WTC11 (cell line): ENCODE results near the gene SCUBE1. TPM values are rescaled to one million over a fixed set of nuclear protein-coding genes. Genes with fewer than 3 reads are reported as not detected.

ENCODE experiments used
- ATAC-seq: fragments of 200-7000 bp; cut with Tn5 transposase; 2 replicates; pipeline ENCODE4 v1.10.0; 2021; ENCODE audit warnings: mild to moderate bottlenecking, moderate library complexity
- CTCF ChIA-PET: fragments of 300-600 bp; sonication (Branson Sonifier 250); formaldehyde crosslinking; loops from one replicate; lab custom pipeline; 2021; ENCODE audit warnings: antibody characterized with exemption; lab: Charles Lee
- POLR2A ChIA-PET: fragments of 350-600 bp; sonication (Branson Sonifier 250); formaldehyde crosslinking; loops from one replicate; lab custom pipeline; 2021; ENCODE audit warnings: antibody characterized with exemption; lab: Charles Lee
- DNase-seq: peaks from one replicate; pipeline ENCODE4 v3.0.0; 2021; ENCODE audit warnings: low spot score
- H3K27ac Mint-ChIP-seq: 2 replicates; pipeline ENCODE4 v1.8.0; 2021; ENCODE audit warnings: mixed read lengths
- H3K27me3 Mint-ChIP-seq: 2 replicates; pipeline ENCODE4 v1.8.0; 2021; ENCODE audit warnings: low read depth, mild to moderate bottlenecking, moderate library complexity, mixed read lengths
- H3K36me3 Mint-ChIP-seq: 2 replicates; pipeline ENCODE4 v1.8.0; 2021; ENCODE audit warnings: mixed read lengths
- H3K4me1 Mint-ChIP-seq: 2 replicates; pipeline ENCODE4 v1.8.0; 2022; ENCODE audit warnings: mixed read lengths
- H3K4me3 Mint-ChIP-seq: 2 replicates; pipeline ENCODE4 v1.8.0; 2021; ENCODE audit warnings: mild to moderate bottlenecking, moderate library complexity, mixed read lengths
- H3K9me3 Mint-ChIP-seq: 2 replicates; pipeline ENCODE4 v1.8.0; 2021; ENCODE audit warnings: mixed read lengths
- ATF1 ChIP-seq: sonication (generic); formaldehyde crosslinking; IDR thresholded peaks from 2 replicates; pipeline ENCODE4 v1.8.1; 2023; ENCODE audit warnings: mild to moderate bottlenecking, moderate library complexity, missing genetic modification reagents
- ESRRA ChIP-seq: sonication (generic); formaldehyde crosslinking; IDR thresholded peaks from 2 replicates; pipeline ENCODE4 v1.8.1; 2022; ENCODE audit warnings: mild to moderate bottlenecking, missing genetic modification reagents, borderline replicate concordance
- GRHL2 ChIP-seq: fragments of 250-450 bp; sonication (Bioruptor Pico); IDR thresholded peaks from 2 replicates; pipeline ENCODE4 v1.8.0; 2022; ENCODE audit warnings: mild to moderate bottlenecking, moderate library complexity; ENCODE audit not compliant: insufficient replicate concordance, severe bottlenecking
- SMAD4 ChIP-seq: sonication (generic); formaldehyde crosslinking; IDR thresholded peaks from 2 replicates; pipeline ENCODE4 v1.8.0; 2022; ENCODE audit warnings: mild to moderate bottlenecking, missing genetic modification reagents
- TP53 ChIP-seq: sonication (generic); formaldehyde crosslinking; IDR thresholded peaks from 2 replicates; pipeline ENCODE4 v1.8.1; 2023; ENCODE audit warnings: mild to moderate bottlenecking, missing genetic modification reagents
- total RNA-seq: library from RNA; stranded (reverse); gene quantifications from 3 replicates; pipeline ENCODE4 v1.2.3, GENCODE V29; 2021
- TF ChIP-seq, protein P1 (sequence below): sonication (generic); formaldehyde crosslinking; conservative IDR thresholded peaks from 2 replicates; pipeline ENCODE4 v1.8.1; 2023; ENCODE audit warnings: mild to moderate bottlenecking, low read depth, missing genetic modification reagents, moderate library complexity
- TF ChIP-seq, protein P2 (sequence below): sonication (generic); formaldehyde crosslinking; IDR thresholded peaks from 2 replicates; pipeline ENCODE4 v1.8.0; 2022; ENCODE audit warnings: mild to moderate bottlenecking, missing genetic modification reagents
- TF ChIP-seq, protein P3 (sequence below): fragments of 250-450 bp; sonication (Bioruptor Pico); IDR thresholded peaks from 2 replicates; pipeline ENCODE4 v1.8.0; 2021; ENCODE audit warnings: mild to moderate bottlenecking
- TF ChIP-seq, protein P4 (sequence below): sonication (generic); formaldehyde crosslinking; IDR thresholded peaks from 2 replicates; pipeline ENCODE4 v1.8.1; 2022; ENCODE audit warnings: low read depth, missing genetic modification reagents, borderline replicate concordance
- TF ChIP-seq, protein P5 (sequence below): sonication (generic); formaldehyde crosslinking; IDR thresholded peaks from 2 replicates; pipeline ENCODE4 v1.8.1; 2022; ENCODE audit warnings: mild to moderate bottlenecking, missing genetic modification reagents, moderate library complexity, borderline replicate concordance
- TF ChIP-seq, protein P6 (sequence below): fragments of 250-450 bp; sonication (Bioruptor Pico); IDR thresholded peaks from 2 replicates; pipeline ENCODE4 v1.9.0; 2021; ENCODE audit warnings: mild to moderate bottlenecking, borderline replicate concordance
- TF ChIP-seq, protein P7 (sequence below): sonication (generic); formaldehyde crosslinking; IDR thresholded peaks from 2 replicates; pipeline ENCODE4 v1.8.0; 2022; ENCODE audit warnings: mild to moderate bottlenecking, missing genetic modification reagents

Gene SCUBE1
- total RNA-seq, 1 experiment from 2014 or later: 6.9 TPM

DNA sequence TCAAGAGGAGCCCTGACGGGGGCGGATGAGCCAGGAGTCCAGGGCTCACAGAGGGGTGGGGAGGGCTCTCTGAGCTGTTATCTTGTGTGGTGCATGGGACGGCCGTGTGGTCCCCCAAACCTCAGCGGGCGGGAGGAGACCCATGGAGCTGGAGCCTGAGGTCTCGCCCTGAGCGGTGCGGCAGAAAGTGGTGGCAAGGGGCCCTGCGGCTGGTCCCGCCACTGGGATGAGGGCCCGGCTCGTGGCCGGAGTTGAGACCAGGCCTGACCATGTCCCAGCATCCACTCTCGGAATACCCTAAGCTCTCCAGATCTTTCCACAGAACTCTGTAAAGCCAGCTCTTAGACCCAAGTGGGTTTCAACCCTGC, 133.7 kb downstream of the SCUBE1 start:
- Mint-ChIP-seq H3K9me3 (no peaks in the 10 kb centered on the region), H3K4me3 (no peak overlapping the region), H3K36me3 (no peaks in the 10 kb centered on the region), H3K4me1 (peaks cover 6% of the 10 kb centered on the region), H3K27me3 (no peaks in the 10 kb centered on the region), H3K27ac (no peak overlapping the region)
- ATAC-seq (no peak), DNase-seq (no peak)
- POLR2A ChIA-PET: no interaction called here
- TF ChIP-seq, protein P1, sequence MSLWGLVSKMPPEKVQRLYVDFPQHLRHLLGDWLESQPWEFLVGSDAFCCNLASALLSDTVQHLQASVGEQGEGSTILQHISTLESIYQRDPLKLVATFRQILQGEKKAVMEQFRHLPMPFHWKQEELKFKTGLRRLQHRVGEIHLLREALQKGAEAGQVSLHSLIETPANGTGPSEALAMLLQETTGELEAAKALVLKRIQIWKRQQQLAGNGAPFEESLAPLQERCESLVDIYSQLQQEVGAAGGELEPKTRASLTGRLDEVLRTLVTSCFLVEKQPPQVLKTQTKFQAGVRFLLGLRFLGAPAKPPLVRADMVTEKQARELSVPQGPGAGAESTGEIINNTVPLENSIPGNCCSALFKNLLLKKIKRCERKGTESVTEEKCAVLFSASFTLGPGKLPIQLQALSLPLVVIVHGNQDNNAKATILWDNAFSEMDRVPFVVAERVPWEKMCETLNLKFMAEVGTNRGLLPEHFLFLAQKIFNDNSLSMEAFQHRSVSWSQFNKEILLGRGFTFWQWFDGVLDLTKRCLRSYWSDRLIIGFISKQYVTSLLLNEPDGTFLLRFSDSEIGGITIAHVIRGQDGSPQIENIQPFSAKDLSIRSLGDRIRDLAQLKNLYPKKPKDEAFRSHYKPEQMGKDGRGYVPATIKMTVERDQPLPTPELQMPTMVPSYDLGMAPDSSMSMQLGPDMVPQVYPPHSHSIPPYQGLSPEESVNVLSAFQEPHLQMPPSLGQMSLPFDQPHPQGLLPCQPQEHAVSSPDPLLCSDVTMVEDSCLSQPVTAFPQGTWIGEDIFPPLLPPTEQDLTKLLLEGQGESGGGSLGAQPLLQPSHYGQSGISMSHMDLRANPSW (CRISPR knock-in tag): no peak
- TF ChIP-seq, protein P2, sequence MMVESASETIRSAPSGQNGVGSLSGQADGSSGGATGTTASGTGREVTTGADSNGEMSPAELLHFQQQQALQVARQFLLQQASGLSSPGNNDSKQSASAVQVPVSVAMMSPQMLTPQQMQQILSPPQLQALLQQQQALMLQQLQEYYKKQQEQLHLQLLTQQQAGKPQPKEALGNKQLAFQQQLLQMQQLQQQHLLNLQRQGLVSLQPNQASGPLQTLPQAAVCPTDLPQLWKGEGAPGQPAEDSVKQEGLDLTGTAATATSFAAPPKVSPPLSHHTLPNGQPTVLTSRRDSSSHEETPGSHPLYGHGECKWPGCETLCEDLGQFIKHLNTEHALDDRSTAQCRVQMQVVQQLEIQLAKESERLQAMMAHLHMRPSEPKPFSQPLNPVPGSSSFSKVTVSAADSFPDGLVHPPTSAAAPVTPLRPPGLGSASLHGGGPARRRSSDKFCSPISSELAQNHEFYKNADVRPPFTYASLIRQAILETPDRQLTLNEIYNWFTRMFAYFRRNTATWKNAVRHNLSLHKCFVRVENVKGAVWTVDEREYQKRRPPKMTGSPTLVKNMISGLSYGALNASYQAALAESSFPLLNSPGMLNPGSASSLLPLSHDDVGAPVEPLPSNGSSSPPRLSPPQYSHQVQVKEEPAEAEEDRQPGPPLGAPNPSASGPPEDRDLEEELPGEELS (CRISPR knock-in tag): no peak
- CTCF ChIA-PET: interaction anchor here (1.1 to 2.1 kb wide), 3 partner anchors 19 to 67 kb away, joined by 3 to 12 read pairs (median 6); no protein-coding TSS in a partner anchor

DNA sequence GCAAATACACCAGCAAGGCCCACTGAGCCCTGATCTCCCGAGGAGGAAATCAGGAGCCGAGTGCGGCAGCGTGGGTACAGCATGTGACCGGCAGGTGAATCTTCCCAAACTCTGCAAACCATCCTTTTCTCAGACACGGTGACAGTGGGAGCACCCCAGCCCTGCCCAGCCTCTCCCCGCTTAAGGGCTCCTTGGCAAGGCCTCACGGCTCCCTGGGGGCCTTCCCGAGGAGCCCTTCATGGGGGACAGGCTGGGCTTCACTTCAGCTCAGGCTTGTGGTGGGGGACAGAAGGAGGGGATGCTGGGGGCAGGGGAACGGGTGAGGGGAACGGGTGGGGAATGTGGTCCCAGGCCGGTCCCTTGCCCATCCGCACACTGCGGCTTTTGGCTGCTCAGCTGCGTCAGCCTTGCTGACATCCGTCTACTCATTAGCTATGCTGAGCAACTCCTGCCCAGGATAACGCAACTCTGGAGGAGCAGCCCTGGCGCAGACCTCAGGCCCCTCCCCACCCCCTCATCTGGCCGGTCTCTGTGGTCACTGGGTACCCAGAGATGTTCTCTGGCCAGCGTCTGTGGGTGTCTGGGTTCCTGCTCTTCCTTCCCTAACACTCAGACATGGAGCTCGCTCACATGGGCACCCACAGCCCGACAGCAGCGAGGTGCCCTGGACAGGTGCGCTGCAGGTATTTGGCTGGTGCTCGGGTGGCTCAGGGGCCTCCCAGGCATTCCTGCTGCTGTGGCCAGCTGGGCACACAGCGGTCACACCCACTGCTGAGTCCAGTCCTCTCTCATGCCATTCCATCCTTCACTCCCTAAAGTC, 134.3 kb downstream of the SCUBE1 start:
- DNase-seq: no peak
- Mint-ChIP-seq H3K36me3 (no peaks in the 10 kb centered on the region), H3K4me1 (peaks cover 6% of the 10 kb centered on the region), H3K27me3 (no peaks in the 10 kb centered on the region), H3K27ac (no peak overlapping the region), H3K9me3 (no peaks in the 10 kb centered on the region), H3K4me3 (no peak overlapping the region)
- no peak for ATAC-seq
- CTCF ChIA-PET: interaction anchor here (0.6 to 2.1 kb wide), 4 partner anchors 17 to 66 kb away, joined by 3 to 12 read pairs (median 4); no protein-coding TSS in a partner anchor
- TF ChIP-seq, protein P3, sequence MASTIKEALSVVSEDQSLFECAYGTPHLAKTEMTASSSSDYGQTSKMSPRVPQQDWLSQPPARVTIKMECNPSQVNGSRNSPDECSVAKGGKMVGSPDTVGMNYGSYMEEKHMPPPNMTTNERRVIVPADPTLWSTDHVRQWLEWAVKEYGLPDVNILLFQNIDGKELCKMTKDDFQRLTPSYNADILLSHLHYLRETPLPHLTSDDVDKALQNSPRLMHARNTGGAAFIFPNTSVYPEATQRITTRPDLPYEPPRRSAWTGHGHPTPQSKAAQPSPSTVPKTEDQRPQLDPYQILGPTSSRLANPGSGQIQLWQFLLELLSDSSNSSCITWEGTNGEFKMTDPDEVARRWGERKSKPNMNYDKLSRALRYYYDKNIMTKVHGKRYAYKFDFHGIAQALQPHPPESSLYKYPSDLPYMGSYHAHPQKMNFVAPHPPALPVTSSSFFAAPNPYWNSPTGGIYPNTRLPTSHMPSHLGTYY (CRISPR knock-in tag): no peak
- TF ChIP-seq SMAD4 (no peak), TP53 (CRISPR knock-in tag) (no peak), GRHL2 (no peak)
- TF ChIP-seq, protein P4, sequence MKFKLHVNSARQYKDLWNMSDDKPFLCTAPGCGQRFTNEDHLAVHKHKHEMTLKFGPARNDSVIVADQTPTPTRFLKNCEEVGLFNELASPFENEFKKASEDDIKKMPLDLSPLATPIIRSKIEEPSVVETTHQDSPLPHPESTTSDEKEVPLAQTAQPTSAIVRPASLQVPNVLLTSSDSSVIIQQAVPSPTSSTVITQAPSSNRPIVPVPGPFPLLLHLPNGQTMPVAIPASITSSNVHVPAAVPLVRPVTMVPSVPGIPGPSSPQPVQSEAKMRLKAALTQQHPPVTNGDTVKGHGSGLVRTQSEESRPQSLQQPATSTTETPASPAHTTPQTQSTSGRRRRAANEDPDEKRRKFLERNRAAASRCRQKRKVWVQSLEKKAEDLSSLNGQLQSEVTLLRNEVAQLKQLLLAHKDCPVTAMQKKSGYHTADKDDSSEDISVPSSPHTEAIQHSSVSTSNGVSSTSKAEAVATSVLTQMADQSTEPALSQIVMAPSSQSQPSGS (CRISPR knock-in tag): no peak
- TF ChIP-seq, protein P5, sequence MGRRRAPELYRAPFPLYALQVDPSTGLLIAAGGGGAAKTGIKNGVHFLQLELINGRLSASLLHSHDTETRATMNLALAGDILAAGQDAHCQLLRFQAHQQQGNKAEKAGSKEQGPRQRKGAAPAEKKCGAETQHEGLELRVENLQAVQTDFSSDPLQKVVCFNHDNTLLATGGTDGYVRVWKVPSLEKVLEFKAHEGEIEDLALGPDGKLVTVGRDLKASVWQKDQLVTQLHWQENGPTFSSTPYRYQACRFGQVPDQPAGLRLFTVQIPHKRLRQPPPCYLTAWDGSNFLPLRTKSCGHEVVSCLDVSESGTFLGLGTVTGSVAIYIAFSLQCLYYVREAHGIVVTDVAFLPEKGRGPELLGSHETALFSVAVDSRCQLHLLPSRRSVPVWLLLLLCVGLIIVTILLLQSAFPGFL (CRISPR knock-in tag): no peak
- POLR2A ChIA-PET: no interaction called here

DNA sequence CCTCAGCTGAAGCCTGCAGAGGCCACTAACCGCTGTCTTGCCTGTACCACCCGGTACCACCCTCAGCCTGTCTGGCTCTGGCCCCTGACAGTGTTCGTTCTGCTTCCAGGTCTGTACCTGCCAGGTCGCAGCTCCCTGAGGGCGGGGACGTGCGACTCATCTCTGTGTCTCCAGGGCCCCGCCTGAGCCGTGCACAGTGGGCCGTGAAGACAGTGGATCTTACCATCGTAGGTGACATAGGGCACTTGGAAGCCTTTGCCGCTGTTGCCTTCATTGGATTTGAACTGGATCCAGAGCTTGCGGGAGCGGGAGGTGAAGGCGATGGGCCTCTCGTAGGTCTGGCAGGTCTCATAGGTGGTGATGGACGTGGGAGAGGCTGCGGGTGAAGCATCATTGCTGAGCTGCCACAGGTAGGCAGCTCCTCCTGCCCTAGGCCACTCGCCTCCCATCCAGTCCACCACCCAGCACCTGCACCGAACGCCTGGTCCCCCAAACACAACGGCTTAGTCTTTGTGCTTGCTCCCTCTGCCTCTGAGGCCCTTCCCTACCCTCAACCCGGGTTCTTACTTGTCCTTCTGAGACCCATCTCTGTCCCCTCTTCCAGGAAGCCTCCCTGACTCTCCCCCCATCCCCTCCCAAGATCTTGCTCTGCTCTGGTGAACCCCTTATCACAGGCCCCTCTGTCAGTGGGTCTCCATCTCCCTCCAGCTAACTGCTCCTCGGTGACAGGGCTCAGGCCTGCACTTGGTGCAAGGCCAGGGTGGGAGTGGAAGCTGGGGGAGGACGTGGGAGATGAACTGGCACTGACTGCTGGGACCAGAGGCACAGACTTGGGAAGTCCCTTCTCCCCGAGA, 135.1 kb downstream of the SCUBE1 start:
- ATAC-seq (no peak), DNase-seq (no peak)
- no peaks in the 10 kb centered on the region for H3K27me3 Mint-ChIP-seq
- ChIA-PET CTCF (interaction anchor here (0.6 to 1.1 kb wide), 3 partner anchors 17 to 65 kb away, joined by 3 read pairs; no protein-coding TSS in a partner anchor), POLR2A (no interaction called here)
- peaks cover 3% of the 10 kb centered on the region for H3K4me1 Mint-ChIP-seq
- no peaks in the 10 kb centered on the region for H3K36me3 Mint-ChIP-seq
- H3K9me3 Mint-ChIP-seq: no peaks in the 10 kb centered on the region
- H3K27ac Mint-ChIP-seq: no peak overlapping the region
- no peak overlapping the region for H3K4me3 Mint-ChIP-seq
- TF ChIP-seq ATF1 (CRISPR knock-in tag) (no peak), ESRRA (CRISPR knock-in tag) (no peak)
- TF ChIP-seq, protein P6, sequence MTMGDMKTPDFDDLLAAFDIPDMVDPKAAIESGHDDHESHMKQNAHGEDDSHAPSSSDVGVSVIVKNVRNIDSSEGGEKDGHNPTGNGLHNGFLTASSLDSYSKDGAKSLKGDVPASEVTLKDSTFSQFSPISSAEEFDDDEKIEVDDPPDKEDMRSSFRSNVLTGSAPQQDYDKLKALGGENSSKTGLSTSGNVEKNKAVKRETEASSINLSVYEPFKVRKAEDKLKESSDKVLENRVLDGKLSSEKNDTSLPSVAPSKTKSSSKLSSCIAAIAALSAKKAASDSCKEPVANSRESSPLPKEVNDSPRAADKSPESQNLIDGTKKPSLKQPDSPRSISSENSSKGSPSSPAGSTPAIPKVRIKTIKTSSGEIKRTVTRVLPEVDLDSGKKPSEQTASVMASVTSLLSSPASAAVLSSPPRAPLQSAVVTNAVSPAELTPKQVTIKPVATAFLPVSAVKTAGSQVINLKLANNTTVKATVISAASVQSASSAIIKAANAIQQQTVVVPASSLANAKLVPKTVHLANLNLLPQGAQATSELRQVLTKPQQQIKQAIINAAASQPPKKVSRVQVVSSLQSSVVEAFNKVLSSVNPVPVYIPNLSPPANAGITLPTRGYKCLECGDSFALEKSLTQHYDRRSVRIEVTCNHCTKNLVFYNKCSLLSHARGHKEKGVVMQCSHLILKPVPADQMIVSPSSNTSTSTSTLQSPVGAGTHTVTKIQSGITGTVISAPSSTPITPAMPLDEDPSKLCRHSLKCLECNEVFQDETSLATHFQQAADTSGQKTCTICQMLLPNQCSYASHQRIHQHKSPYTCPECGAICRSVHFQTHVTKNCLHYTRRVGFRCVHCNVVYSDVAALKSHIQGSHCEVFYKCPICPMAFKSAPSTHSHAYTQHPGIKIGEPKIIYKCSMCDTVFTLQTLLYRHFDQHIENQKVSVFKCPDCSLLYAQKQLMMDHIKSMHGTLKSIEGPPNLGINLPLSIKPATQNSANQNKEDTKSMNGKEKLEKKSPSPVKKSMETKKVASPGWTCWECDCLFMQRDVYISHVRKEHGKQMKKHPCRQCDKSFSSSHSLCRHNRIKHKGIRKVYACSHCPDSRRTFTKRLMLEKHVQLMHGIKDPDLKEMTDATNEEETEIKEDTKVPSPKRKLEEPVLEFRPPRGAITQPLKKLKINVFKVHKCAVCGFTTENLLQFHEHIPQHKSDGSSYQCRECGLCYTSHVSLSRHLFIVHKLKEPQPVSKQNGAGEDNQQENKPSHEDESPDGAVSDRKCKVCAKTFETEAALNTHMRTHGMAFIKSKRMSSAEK (CRISPR knock-in tag): no peak
- TF ChIP-seq, protein P7, sequence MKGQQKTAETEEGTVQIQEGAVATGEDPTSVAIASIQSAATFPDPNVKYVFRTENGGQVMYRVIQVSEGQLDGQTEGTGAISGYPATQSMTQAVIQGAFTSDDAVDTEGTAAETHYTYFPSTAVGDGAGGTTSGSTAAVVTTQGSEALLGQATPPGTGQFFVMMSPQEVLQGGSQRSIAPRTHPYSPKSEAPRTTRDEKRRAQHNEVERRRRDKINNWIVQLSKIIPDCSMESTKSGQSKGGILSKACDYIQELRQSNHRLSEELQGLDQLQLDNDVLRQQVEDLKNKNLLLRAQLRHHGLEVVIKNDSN (CRISPR knock-in tag): no peak
